SKM-1 treated with dmso at 0.1 percent for 144 hours (cell line): ENCODE measurements around the gene MRPL28.
A peak's percentile ranks its signal among the peaks of the same experiment; 100 is the strongest.
"Not testable (repeated sequence)": the region's sequence is repeated elsewhere in the genome, so short reads cannot be mapped to it uniquely, and the experiment has no call there.

ENCODE experiments used
- DNase-seq: peaks from one replicate; lab custom pipeline; 2025; ENCODE audit not compliant: unreplicated experiment; lab: John Stamatoyannopoulos, UW

MRPL28 gene

GRCh38 chr16:373848-374615, 3.7 kb upstream of the MRPL28 start:
- DNase-seq, result no peak

- DNase-seq, result no peak
Observed at GRCh38 chr16:373020-373598, 2.8 kb upstream of the MRPL28 start.

GRCh38 chr16:372302-372983, 2.1 kb upstream of the MRPL28 start:
- no peak for DNase-seq

- DNase-seq, result no peak
Observed at GRCh38 chr16:371515-372301, 1.4 kb upstream of the MRPL28 start.

- DNase-seq, result no peak
Observed at GRCh38 chr16:370979-371514, 709 bp upstream of the MRPL28 start.

- DNase-seq, result no peak
Observed at GRCh38 chr16:369866-370436, 387 bp downstream of the MRPL28 start.

GRCh38 chr16:369275-369865, 968 bp downstream of the MRPL28 start:
- DNase-seq, result no peak

GRCh38 chr16:368388-369158, 1.8 kb downstream of the MRPL28 start:
- no peak for DNase-seq

- no peak for DNase-seq
Observed at GRCh38 chr16:367333-367903, 2.9 kb downstream of the MRPL28 start.

GRCh38 chr16:366476-366875, 3.9 kb downstream of the MRPL28 start:
- DNase-seq, result no peak

- no peak for DNase-seq
Observed at GRCh38 chr16:364595-365491, 5.5 kb downstream of the MRPL28 start.

- DNase-seq, result no peak
Observed at GRCh38 chr16:363766-364490, 6.4 kb downstream of the MRPL28 start.

- no peak for DNase-seq
Observed at GRCh38 chr16:363110-363765, 7.1 kb downstream of the MRPL28 start.

GRCh38 chr16:362702-362999, 7.7 kb downstream of the MRPL28 start:
- DNase-seq, result not testable (repeated sequence)

- peak; percentile 52 for DNase-seq
Observed at GRCh38 chr16:361872-362701, 8.3 kb downstream of the MRPL28 start.

- DNase-seq, result no peak
Observed at GRCh38 chr16:361341-361871, 8.9 kb downstream of the MRPL28 start.
